Astrocyte of the spinal cord (primary cell): Measurements from ENCODE around the gene SH2B3.

Experiments used
- DNase-seq: peaks from one replicate; pipeline ENCODE4 v3.0.0; 2011; ENCODE audit warnings: low read depth, low spot score
- H3K4me3 ChIP-seq: 2 replicates; pipeline ENCODE4 v1.5.1; 2011; ENCODE audit warnings: low read depth, mild to moderate bottlenecking, low read length, moderate library complexity
- in situ Hi-C: cut with HindIII; loops from 2 replicates; pipeline ENCODE4 v1.10.0; 2017; ENCODE audit warnings: low sequenced_read_pairs
- TF ChIP-seq, protein P1 (sequence below): IDR thresholded peaks from 2 replicates; pipeline ENCODE4 v1.5.1; 2012; ENCODE audit warnings: low read depth, mild to moderate bottlenecking, low read length, inconsistent platforms

SH2B3 gene

GRCh38 chr12:111413442-111414086 is 7.8 kb downstream of the SH2B3 start:
- TF ChIP-seq, protein P1, sequence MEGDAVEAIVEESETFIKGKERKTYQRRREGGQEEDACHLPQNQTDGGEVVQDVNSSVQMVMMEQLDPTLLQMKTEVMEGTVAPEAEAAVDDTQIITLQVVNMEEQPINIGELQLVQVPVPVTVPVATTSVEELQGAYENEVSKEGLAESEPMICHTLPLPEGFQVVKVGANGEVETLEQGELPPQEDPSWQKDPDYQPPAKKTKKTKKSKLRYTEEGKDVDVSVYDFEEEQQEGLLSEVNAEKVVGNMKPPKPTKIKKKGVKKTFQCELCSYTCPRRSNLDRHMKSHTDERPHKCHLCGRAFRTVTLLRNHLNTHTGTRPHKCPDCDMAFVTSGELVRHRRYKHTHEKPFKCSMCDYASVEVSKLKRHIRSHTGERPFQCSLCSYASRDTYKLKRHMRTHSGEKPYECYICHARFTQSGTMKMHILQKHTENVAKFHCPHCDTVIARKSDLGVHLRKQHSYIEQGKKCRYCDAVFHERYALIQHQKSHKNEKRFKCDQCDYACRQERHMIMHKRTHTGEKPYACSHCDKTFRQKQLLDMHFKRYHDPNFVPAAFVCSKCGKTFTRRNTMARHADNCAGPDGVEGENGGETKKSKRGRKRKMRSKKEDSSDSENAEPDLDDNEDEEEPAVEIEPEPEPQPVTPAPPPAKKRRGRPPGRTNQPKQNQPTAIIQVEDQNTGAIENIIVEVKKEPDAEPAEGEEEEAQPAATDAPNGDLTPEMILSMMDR = no peak
- in situ Hi-C loops = no loop called here
- no peak overlapping the region for H3K4me3 ChIP-seq
- peak; percentile 53 for DNase-seq

DNA sequence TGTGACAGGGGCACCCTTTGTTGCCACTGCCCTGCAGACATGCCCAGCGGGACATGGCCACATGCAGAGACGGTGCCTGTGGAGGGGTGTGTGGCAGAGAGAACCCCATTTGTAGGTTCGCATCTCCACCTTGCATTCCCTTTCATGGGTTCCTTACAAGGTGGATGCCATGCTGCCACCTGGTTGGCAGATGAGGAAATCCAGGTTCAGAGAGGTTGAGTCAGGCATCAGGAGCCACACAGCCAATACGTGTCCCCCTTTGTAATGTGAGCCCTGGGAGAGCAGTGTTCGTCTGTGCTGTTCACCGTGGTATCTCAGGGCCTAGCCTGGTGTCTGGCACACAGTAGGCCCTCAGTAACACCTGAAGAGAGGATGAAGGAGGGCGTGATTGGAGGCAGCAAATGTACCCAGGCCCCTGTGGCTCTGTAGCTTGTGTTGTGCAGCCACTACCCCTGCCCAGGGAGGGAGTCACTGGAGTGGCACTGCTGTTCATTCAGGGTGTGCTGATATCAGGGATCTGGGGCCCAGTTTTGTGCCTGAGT is 9.1 kb downstream of the SH2B3 start:
- in situ Hi-C loops = no loop called here
- no peak overlapping the region for H3K4me3 ChIP-seq
- TF ChIP-seq, protein P1 = no peak
- DNase-seq = no peak

DNA sequence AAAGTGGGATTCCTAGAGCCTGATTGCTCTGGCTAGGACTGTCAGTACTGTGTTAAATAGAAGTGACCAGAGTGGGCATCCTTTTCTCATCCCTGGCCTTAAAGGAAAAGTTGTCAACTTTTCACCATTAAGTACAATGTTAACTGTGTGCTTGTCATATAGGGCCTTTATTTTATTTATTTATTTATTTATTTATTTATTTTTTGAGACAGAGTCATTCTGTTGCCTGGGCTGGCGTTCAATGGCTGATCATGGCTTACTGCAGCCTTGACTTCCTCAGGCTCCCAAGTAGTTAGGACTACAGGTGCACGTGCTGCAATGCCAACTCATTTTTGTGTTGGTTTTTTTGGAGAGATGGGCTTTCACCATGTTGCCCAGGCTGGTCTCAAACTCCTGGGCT is 11.6 kb downstream of the SH2B3 start:
- TF ChIP-seq, protein P1 = no peak
- no peak overlapping the region for H3K4me3 ChIP-seq
- no peak for DNase-seq
- in situ Hi-C loops = no loop called here

GRCh38 chr12:111417784-111418593 is 12.3 kb downstream of the SH2B3 start:
- in situ Hi-C loops = no loop called here
- H3K4me3 ChIP-seq = no peak overlapping the region
- TF ChIP-seq, protein P1 = no peak
- DNase-seq = no peak

DNA sequence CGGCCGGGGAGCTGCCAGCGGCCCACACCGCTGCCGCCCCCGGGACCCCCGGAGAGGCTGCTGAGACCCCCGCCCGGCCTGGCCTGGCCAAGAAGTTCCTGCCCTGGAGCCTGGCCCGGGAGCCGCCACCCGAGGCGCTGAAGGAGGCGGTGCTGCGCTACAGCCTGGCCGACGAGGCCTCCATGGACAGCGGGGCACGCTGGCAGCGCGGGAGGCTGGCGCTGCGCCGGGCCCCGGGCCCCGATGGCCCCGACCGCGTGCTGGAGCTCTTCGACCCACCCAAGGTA is 12.8 kb downstream of the SH2B3 start:
- TF ChIP-seq, protein P1 = no peak
- no peak for DNase-seq
- H3K4me3 ChIP-seq = no peak overlapping the region
- in situ Hi-C loops = no loop called here

GRCh38 chr12:111419784-111420183 is 14.1 kb downstream of the SH2B3 start:
- in situ Hi-C loops = no loop called here
- no peak for DNase-seq
- no peak overlapping the region for H3K4me3 ChIP-seq
- TF ChIP-seq, protein P1 = no peak
